Parathyroid adenoma (tissue), 2 donors: ENCODE results near the gene SLC7A10.
"Not testable (repeated sequence)": the region's sequence is repeated elsewhere in the genome, so short reads cannot be mapped to it uniquely, and the experiment has no call there.

Source experiments
- H2AFZ ChIP-seq: fragments of 300-600 bp; sonication (generic); one replicate; pipeline ENCODE4 v1.7.0; 2017; ENCODE audit warnings: antibody characterized with exemption, mild to moderate bottlenecking
- H3K27ac ChIP-seq: fragments of 300-600 bp; sonication (generic); one replicate; pipeline ENCODE4 v1.7.0; 2017
- H3K27me3 ChIP-seq: fragments of 300-600 bp; sonication (generic); one replicate; pipeline ENCODE4 v1.7.0; 2017; ENCODE audit warnings: low read length; ENCODE audit not compliant: control insufficient read depth, insufficient read depth
- H3K36me3 ChIP-seq: fragments of 300-600 bp; sonication (generic); one replicate; pipeline ENCODE4 v1.7.0; 2017; ENCODE audit warnings: low read length; ENCODE audit not compliant: control insufficient read depth, insufficient read depth
- H3K4me1 ChIP-seq: fragments of 300-600 bp; sonication (generic); one replicate; pipeline ENCODE4 v1.7.0; 2017; ENCODE audit warnings: control low read depth
- H3K4me2 ChIP-seq: fragments of 300-600 bp; sonication (generic); one replicate; pipeline ENCODE4 v1.7.0; 2017; ENCODE audit warnings: low read length
- H3K4me3 ChIP-seq: fragments of 300-600 bp; sonication (generic); one replicate; pipeline ENCODE4 v1.7.0; 2017; ENCODE audit warnings: low read depth, low read length
- H3K79me2 ChIP-seq: fragments of 300-600 bp; sonication (generic); one replicate; pipeline ENCODE4 v1.7.0; 2017; ENCODE audit warnings: control low read depth
- H3K9ac ChIP-seq: fragments of 300-600 bp; sonication (generic); one replicate; pipeline ENCODE4 v1.7.0; 2017; ENCODE audit warnings: mild to moderate bottlenecking
- H3K9me3 ChIP-seq: fragments of 300-600 bp; sonication (generic); one replicate; pipeline ENCODE4 v1.7.0; 2017; ENCODE audit warnings: low read length; ENCODE audit not compliant: control insufficient read depth
- TF ChIP-seq, protein P1 (sequence below): fragments of 300-600 bp; sonication (generic); IDR thresholded peaks from one replicate; pipeline ENCODE4 v1.7.0; 2017; ENCODE audit warnings: antibody characterized with exemption, mild to moderate bottlenecking
- donor health status: primary hyperparathyroidism.

SLC7A10 gene

GRCh38 chr19:33171222-33171795, 54.3 kb downstream of the SLC7A10 start:
- H3K9ac ChIP-seq: no peak overlapping the region
- H3K4me3 ChIP-seq: no peak overlapping the region
- H3K4me2 ChIP-seq: no peak overlapping the region
- peaks cover 7% of the 10 kb centered on the region for H3K4me1 ChIP-seq
- TF ChIP-seq, protein P1, sequence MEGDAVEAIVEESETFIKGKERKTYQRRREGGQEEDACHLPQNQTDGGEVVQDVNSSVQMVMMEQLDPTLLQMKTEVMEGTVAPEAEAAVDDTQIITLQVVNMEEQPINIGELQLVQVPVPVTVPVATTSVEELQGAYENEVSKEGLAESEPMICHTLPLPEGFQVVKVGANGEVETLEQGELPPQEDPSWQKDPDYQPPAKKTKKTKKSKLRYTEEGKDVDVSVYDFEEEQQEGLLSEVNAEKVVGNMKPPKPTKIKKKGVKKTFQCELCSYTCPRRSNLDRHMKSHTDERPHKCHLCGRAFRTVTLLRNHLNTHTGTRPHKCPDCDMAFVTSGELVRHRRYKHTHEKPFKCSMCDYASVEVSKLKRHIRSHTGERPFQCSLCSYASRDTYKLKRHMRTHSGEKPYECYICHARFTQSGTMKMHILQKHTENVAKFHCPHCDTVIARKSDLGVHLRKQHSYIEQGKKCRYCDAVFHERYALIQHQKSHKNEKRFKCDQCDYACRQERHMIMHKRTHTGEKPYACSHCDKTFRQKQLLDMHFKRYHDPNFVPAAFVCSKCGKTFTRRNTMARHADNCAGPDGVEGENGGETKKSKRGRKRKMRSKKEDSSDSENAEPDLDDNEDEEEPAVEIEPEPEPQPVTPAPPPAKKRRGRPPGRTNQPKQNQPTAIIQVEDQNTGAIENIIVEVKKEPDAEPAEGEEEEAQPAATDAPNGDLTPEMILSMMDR: no peak
- H3K27me3 ChIP-seq: no peaks in the 10 kb centered on the region
- H3K9me3 ChIP-seq: no peaks in the 10 kb centered on the region
- no peaks in the 10 kb centered on the region for H3K79me2 ChIP-seq
- H3K36me3 ChIP-seq: no peaks in the 10 kb centered on the region
- no peak overlapping the region for H3K27ac ChIP-seq
- no peak overlapping the region for H2AFZ ChIP-seq

GRCh38 chr19:33168528-33168927, 57.1 kb downstream of the SLC7A10 start:
- Histone ChIP-seq H3K4me1 (no peaks in the 10 kb centered on the region), H3K27me3 (no peaks in the 10 kb centered on the region), H3K79me2 (no peaks in the 10 kb centered on the region), H3K4me3 (no peak overlapping the region), H2AFZ (no peak overlapping the region), H3K9ac (no peak overlapping the region), H3K36me3 (no peaks in the 10 kb centered on the region), H3K27ac (no peak overlapping the region), H3K4me2 (no peak overlapping the region), H3K9me3 (no peaks in the 10 kb centered on the region)
- TF ChIP-seq, protein P1: no peak

DNA sequence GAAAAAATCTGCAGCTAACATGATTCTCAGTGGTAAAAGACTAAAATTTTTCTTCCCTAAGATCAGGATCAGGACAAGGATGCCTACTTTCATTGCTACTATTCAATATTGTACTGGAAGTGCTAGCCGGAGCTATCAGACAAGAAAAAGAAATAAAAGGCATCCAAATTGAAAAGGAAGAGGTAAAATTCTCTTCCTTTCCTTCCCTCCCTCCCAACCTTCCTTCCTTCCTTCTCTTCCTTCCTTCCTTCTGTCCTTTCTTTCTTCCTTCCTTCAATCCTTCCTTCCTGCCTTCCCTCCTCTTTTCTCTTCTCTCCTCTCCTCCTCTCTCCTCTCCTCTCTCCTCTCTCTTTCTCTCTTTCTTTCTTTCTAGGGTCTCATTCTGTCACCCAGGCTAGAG, 58.2 kb downstream of the SLC7A10 start:
- Histone ChIP-seq H3K36me3 (no peaks in the 10 kb centered on the region), H3K9me3 (no peaks in the 10 kb centered on the region), H3K4me2 (no peak overlapping the region), H3K4me1 (no peaks in the 10 kb centered on the region), H3K79me2 (no peaks in the 10 kb centered on the region), H2AFZ (no peak overlapping the region), H3K27me3 (no peaks in the 10 kb centered on the region), H3K27ac (no peak overlapping the region), H3K4me3 (no peak overlapping the region), H3K9ac (no peak overlapping the region)
- TF ChIP-seq, protein P1: no peak

DNA sequence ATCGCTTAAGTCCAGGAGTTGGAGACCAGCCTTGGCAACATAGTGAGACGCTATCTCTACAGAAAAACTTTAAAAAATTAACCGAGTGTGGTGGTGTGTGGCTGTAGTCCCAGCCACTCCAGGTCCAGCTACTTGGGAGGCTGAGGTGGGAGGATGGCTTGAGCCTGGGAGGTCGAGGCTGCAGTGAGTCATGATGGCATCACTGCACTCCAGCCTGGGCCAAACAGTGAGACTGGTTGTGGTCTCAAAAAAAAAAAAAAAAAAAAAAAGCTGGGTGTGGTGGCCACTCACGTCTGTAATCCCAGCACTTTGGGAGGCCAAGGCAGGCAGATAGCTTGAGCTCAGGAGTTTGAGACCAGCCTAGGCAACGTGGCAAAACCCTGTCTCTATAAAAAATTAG, 59.6 kb downstream of the SLC7A10 start:
- H3K27me3 ChIP-seq, H3K4me3 ChIP-seq, H3K9ac ChIP-seq, H2AFZ ChIP-seq, H3K27ac ChIP-seq, H3K36me3 ChIP-seq, H3K9me3 ChIP-seq, H3K4me2 ChIP-seq, H3K4me1 ChIP-seq, H3K79me2 ChIP-seq: not testable (repeated sequence)

GRCh38 chr19:33163481-33163880, 62.2 kb downstream of the SLC7A10 start:
- Histone ChIP-seq H3K27ac (no peak overlapping the region), H3K27me3 (no peaks in the 10 kb centered on the region), H3K4me2 (no peak overlapping the region), H3K9ac (no peak overlapping the region), H3K36me3 (no peaks in the 10 kb centered on the region), H3K4me3 (no peak overlapping the region), H3K4me1 (no peaks in the 10 kb centered on the region), H3K9me3 (no peaks in the 10 kb centered on the region), H3K79me2 (no peaks in the 10 kb centered on the region), H2AFZ (no peak overlapping the region)
- TF ChIP-seq, protein P1: no peak
